ENCODE measurements around the gene NCSTN.

NCSTN gene

GRCh38 chr1:160342953-160343869 is at the start of gene NCSTN, which contains the start of gene COPA:
NCSTN (plus strand) TSS chr1:160343383; CDS start chr1:160343397, 14 bp downstream.
COPA (minus strand) TSS chr1:160343250; CDS start chr1:160343170, 80 bp downstream.
- peak; percentile 72 to 80 for DNase-seq

DNA sequence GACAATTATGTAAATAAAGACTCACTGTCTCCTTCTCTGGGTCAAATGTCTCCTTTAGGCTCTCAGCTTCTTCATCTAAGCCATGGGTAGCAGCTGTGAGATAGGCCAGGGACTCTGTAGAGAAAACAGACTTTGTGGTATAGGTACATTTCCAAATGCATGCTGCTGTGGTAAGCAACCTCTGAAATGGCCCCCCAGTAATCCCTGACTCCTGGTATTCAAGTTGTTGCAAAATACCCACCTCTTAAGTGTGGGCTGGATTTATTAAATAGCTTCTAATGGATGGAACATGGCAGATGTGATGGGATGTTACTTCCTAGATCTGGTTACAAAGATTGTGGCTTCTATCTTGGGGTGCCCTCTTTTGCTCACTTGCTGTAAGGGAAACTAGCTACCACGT is 47.1 kb upstream of the NCSTN start:
- DNase-seq: no peak

GRCh38 chr1:160300173-160300572 is 43.0 kb upstream of the NCSTN start:
- DNase-seq: no peak

DNA sequence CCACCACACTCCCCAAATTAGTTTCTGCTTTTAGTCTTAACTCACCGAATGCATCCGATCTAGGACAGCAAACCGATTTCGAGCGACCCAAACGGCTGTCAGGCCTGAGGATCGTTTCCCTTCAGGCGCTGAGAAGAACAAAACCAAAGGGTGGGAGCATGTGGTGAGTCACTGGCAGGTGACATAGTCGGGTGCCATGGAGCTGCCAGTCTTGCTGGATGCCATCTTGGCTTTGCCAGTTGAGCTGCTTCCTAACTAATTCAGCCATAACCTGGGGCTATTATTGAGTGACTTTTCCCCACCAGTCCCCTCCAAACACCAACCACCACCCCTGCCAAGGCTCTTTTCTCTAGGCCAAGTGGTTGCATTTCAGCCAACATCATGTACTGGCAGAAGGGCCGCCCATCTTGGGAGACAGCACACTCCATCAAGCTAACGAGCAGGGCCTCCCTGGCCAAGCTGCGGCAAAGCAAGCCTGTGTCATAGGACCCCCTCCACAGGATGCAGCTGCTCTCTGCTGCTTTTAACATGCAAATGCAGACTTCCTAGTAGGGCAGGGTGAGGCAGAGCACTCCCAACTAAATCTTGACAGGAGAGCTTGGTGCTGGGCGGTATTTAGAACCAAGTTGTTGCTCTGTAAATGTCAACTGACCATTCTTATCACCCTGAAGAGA is 35.9 kb upstream of the NCSTN start:
- DNase-seq: no peak

DNA sequence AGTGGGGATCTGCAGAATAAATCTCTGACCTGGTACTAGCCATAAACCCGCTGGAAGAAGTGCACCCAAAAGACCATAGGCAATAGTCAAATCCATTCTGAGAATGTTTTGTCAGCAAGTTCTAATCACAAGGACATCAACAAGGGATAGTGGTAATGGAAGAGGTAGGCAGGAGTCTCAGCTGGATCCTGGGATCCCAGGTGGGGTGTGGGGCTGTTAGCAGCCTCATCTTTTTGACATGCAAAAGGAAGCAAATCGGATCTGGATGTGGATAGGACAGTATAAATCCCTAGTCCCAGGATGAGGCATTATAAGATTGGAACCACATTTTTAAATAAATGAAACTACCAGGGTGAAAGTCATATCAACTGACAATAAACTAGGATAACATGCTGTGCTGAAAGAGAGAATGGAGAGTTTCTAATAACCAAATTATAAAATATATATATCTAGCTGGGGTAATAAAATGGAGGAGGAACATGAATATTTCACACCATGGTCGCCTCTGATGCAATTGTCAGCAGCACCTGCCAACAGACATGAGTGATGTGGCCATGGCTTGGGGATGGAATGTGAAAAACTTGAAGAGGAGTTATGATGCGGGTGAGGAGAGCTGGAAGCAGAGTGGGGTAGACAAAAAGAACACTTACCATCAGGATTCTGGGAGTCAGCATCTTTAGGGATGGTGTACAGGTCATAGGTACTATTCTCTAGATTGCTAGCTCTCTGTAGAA is 34.6 kb upstream of the NCSTN start:
- no peak for DNase-seq

DNA sequence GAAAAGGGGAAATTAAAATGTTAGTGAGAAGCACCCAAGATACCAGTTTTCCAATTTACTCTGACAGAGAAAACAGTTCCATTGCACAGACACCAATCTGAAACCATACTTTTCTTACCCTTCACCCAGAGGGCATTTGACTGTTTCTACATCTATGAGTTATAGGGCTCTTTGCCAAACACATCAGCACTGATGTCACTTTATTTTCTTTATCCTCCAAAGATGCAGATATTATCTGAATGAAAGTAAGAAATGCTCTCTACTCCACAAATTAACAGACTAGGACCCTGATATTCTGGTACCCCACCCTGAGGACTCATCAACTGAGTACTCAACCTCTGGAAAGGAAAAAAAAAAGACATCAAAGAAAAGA is 34.0 kb upstream of the NCSTN start:
- DNase-seq: no peak

GRCh38 chr1:160309571-160309970 is 33.6 kb upstream of the NCSTN start:
- no peak for DNase-seq

DNA sequence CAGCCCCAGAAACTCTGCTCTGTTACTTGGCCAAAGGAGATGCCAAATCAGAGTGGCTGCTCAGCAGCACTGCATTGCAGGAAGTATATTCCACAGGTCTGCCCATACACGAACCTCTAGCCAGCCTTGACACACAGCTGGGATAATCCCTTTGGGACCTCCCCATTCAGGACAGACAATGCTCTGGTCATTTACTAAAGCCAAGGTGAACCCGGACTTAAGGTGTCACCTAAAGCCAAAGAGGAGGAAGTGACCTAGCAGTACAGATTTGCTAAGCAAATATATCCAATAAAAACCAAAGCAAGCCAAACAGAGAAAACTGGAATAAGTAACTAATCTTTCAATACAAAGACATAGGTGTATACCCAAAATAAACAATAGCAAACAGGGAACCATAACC is 27.8 kb upstream of the NCSTN start:
- DNase-seq: no peak

DNA sequence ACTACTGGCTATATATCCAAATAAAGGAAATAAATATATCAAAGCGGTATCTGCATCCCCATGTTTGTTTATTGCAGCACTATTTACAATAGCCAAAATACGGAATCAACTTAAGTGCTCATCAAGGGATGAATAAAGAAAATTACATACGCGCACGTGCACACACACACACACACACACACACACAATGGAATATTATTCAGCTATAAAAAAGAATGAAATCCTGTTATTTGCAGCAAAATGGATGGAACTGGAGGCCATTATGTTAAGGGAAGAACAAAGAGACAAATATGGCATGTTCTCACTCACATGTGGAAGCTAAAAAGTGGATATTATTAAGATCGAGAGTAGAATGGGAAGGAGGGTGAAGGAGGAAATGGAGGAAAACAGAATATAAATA is 20.4 kb upstream of the NCSTN start:
- DNase-seq: no peak

DNA sequence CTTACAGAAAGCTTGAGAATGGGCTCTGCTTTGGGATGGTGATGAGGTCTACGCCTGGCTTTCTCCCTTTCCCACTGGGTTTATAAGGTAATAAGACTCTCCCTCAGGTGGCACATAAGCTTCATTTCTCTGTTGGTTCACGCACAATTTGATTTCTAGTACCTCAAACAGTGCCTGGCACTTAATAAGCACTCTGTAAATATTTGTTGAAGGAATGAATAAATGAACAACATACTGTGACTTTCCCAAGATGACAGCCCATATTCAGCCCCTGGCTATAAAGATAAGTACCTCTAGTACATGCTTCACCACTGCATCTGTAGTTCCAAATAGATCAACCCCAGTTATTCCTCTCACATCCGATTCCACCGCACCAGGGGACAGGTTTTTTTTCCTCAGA is 17.9 kb upstream of the NCSTN start:
- no peak for DNase-seq

- no peak for DNase-seq
Measured at GRCh38 chr1:160326418-160326817, 16.8 kb upstream of the NCSTN start.

GRCh38 chr1:160328184-160328583 is 15.0 kb upstream of the NCSTN start:
- no peak for DNase-seq

DNA sequence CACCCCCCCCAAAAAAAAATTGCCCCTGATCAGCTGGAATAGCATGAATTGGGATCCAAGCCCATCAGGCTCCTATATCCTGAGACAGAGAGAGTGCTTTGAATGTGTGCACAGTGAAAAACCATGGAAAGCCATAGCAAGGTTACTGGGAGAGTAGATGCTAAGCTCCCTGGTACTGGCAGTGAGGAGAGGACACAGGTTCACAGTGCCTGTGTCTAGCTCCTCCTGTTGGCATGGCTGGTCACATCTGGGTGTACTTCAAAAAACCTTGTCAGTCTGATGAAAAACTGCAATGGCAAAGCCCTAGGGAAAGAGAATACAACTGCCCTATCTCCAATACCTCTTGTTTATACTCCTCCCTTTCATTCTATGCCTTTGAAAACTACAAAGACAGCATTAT is 13.1 kb upstream of the NCSTN start:
- no peak for DNase-seq

GRCh38 chr1:160332516-160332915 is 10.7 kb upstream of the NCSTN start:
- no peak for DNase-seq

GRCh38 chr1:160338580-160338979 is 4.6 kb upstream of the NCSTN start:
- DNase-seq: peak; percentile 63 to 66

DNA sequence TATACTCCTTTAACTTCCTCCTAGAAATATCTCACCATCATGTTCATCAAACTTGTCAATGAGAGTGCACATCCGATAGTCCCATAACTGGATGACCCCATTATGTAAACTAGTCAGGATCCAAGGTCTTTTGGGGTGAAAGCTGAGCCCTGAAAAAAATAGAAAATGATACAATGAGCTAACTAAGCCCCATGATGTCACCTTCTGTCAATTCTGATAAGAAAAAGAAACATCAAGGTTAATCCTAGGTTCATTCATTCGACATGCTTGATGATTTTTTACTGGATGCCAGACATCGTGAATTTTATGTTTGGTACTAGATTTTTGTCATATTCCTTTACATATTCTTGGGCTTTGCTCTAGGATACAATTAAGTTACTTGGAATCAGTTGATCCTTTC is 3.0 kb upstream of the NCSTN start:
- DNase-seq: no peak

DNA sequence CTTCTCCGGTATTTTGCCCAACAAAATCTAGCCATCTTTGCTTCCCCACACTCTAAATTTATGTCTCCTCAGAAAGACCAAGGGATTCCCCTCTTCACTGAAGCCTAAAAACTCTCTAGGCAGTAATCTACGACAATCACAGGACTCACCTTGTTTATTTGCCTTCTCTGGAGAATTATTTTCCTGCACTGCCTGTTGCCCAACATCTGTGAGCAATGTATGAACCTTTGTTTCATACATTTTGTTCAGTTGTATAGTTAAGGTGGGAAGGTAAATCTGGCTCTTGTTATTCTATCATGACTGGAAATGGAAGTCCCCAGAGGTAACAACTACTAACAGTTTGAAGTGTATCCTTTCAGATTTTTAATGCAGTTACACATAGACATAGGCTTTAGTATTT is 2.3 kb upstream of the NCSTN start:
- DNase-seq: no peak

DNA sequence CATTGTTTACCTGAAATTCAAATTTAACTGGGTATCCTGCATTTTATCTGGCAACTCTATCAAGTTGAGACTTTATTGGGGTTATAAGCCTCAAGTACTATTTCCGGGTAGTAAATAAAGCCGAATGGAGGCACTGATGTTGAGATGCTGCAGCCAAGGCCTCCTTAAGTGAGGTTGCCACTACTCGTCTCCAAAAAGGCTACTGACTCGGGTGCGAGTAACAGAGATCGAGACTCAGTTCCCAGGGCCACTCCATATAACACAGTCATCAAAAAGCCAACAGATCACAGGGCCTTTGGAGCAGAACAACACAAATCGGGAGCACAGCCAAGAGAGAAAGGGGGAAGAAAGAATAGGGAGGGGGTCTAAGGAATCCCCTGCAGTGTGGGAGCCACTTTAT is 657 bp upstream of the NCSTN start:
- DNase-seq: no peak

DNA sequence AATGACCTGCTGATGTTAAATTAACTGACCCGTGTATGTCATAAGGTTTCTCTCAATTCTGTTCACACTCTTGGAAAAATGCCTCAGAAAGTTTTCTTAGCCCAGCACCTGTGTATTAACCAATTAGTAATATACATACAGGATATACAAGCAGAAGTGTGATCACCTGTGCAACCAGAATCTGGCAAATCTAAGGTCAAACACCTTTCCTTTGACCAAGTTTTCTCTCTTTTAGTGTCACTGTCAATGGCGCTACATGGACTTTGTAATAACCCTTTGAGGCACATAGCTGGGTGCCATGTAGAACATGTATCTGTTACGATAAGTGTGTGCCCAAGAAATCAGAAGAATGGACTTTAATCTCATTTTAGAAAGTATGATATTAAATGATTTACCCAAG is 1.1 kb downstream of the NCSTN start:
- no peak for DNase-seq

DNA sequence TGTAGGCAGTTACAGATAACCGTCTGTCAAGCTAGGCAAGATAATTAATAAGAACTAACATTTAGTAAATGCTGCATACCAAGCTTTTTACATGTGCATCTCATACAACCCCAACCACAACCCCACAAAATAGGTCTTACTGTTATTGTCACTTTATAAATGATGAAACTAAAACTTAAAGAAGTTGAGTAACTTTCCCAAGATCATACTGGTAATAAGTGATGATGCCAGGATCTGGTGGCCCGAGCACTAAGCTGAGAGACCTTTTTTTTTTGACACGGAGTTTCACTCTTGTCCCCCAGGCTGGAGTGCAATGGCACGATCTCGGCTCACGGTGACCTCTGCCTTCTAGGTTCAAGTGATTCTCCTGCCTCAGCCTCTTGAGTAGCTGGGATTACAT is 1.8 kb downstream of the NCSTN start:
- no peak for DNase-seq

GRCh38 chr1:160346463-160346862 is 3.3 kb downstream of the NCSTN start:
- DNase-seq: no peak

DNA sequence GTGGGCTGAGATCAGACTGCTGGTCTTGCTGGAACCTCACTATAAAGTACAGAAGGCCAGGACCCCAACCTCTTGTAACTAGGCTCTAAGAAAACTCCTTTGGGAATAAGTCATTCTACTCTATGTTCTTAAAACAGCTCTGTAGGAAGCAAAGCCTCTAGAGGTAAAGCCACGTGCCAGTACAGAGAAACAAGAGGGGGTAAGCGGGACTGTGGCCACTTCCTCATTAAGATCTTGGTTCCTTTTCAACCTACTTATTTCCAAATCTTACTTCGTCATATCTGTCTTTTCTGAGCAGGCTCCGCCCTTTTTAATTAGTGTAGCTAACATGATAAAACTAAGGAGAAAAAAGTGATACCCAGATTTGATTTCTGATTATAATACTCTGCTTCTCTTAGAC is 3.8 kb downstream of the NCSTN start:
- DNase-seq: peak; percentile 88 to 90

DNA sequence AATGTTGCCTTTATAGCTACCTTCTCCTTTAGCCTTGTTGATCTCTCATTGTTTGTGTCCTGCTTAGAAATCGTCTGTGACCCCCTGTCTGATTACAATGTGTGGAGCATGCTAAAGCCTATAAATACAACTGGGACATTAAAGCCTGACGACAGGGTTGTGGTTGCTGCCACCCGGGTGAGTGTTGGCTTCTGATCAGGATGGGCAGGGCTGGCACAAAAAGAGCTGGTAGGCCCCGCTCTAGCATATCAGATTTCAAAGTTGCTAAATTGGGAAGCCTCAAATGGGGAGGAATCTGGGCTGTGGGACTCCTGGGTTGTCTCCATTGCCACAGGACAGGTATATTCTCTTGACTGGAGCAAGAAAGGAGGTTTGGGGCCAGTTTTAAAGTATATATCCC is 8.4 kb downstream of the NCSTN start:
- no peak for DNase-seq

- DNase-seq: no peak
Measured at GRCh38 chr1:160352555-160352954, 9.4 kb downstream of the NCSTN start.
